Sigmoid colon (tissue), 3 donors: ENCODE results near the gene ST14.

Source experiments
- POLR2A ChIP-seq, 2 donors: fragments of 450-650 bp; IDR thresholded peaks; one replicate each; pipeline ENCODE4 v1.6.1; 2016; ENCODE audit warnings: antibody characterized with exemption in 2 of 2, mild to moderate bottlenecking in 2 of 2, moderate library complexity in 2 of 2
- TF ChIP-seq, protein P1 (sequence below), 4 experiments: fragments of 450-650 bp in 3 of 4; fragments of 200-600 bp in 1 of 4; IDR thresholded peaks; one replicate each; pipeline ENCODE4 v1.5.1; 2016 to 2019; ENCODE audit warnings: antibody characterized with exemption in 4 of 4, mild to moderate bottlenecking in 3 of 4, moderate library complexity in 2 of 4

DNA sequence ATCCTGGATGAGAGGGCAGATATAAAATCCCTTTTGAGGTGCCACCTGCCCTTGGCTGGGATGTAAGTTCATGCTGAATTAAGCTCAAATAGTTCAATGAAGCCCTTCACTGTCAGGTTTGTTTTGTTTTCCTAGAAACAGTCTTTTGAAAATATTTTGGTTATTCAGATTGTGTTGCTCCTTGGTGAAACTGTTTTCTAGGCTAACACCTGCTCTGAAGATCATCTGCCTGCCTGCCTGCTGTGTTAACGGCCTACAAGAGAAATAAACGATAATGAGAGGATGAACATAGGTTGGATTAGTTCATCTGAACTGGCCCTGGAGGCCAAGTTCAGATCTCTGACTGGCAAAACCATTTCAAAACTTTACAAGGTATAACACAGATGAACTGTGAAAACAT is 87.7 kb downstream of the ST14 start:
- TF ChIP-seq, protein P1, sequence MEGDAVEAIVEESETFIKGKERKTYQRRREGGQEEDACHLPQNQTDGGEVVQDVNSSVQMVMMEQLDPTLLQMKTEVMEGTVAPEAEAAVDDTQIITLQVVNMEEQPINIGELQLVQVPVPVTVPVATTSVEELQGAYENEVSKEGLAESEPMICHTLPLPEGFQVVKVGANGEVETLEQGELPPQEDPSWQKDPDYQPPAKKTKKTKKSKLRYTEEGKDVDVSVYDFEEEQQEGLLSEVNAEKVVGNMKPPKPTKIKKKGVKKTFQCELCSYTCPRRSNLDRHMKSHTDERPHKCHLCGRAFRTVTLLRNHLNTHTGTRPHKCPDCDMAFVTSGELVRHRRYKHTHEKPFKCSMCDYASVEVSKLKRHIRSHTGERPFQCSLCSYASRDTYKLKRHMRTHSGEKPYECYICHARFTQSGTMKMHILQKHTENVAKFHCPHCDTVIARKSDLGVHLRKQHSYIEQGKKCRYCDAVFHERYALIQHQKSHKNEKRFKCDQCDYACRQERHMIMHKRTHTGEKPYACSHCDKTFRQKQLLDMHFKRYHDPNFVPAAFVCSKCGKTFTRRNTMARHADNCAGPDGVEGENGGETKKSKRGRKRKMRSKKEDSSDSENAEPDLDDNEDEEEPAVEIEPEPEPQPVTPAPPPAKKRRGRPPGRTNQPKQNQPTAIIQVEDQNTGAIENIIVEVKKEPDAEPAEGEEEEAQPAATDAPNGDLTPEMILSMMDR (IDR thresholded peaks at IDR 0.05): no peak
- TF ChIP-seq POLR2A (IDR thresholded peaks at IDR 0.05): no peak
